ENCODE data around the gene GALNTL6.
"Not testable (repeated sequence)": the region's sequence is repeated elsewhere in the genome, so short reads cannot be mapped to it uniquely, and the experiment has no call there.

Gene GALNTL6

GRCh38 chr4:172871381-172871780, 1058.2 kb downstream of the GALNTL6 start:
- no peaks in the 10 kb centered on the region for H3K4me1 Mint-ChIP-seq (ENCODE audit: low read depth)
- H3K4me3 Mint-ChIP-seq, result no peak overlapping the region
- no peaks in the 10 kb centered on the region for H3K9me3 Mint-ChIP-seq
- intact Hi-C loops (cut with micrococcal nuclease), result no loop called here
- peaks cover 2% of the 10 kb centered on the region for H3K27me3 Mint-ChIP-seq
- no peaks in the 10 kb centered on the region for H3K36me3 Mint-ChIP-seq (ENCODE audit: low read depth)
- no peak overlapping the region for H3K27ac Mint-ChIP-seq

- H3K4me3 Mint-ChIP-seq, result no peak overlapping the region
- H3K27ac Mint-ChIP-seq, result no peak overlapping the region
- H3K27me3 Mint-ChIP-seq, result peaks cover 2% of the 10 kb centered on the region
- no peaks in the 10 kb centered on the region for H3K4me1 Mint-ChIP-seq (ENCODE audit: low read depth)
- H3K36me3 Mint-ChIP-seq (ENCODE audit: low read depth), result no peaks in the 10 kb centered on the region
- intact Hi-C loops (cut with micrococcal nuclease), result no loop called here
- H3K9me3 Mint-ChIP-seq, result no peaks in the 10 kb centered on the region
These were observed 1061.7 kb downstream of the GALNTL6 start for GRCh38 chr4:172874944-172875343.

DNA sequence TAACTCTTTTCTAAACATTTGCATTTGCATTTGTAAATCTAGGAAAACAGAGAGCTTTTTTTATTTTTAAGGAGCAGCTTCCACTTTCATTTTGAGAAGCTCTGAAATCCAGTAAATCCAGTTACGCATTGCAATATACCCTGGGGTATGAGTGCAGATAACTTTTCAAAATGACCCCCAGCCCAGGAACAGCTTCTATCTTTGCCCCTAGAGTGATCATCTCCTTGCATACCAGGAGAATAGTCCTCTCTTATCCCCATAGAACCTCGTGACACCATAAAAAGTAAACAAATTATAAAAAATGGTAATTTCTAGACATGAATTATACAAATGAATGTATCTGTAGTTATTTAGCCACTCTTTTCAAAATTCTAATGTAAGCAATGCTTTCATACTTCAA, 1063.2 kb downstream of the GALNTL6 start:
- no peaks in the 10 kb centered on the region for H3K4me1 Mint-ChIP-seq (ENCODE audit: low read depth)
- H3K9me3 Mint-ChIP-seq, result no peaks in the 10 kb centered on the region
- intact Hi-C loops (cut with micrococcal nuclease), result no loop called here
- no peak overlapping the region for H3K27ac Mint-ChIP-seq
- no peak overlapping the region for H3K4me3 Mint-ChIP-seq
- no peaks in the 10 kb centered on the region for H3K36me3 Mint-ChIP-seq (ENCODE audit: low read depth)
- peaks cover 2% of the 10 kb centered on the region for H3K27me3 Mint-ChIP-seq

GRCh38 chr4:172881645-172882044, 1068.4 kb downstream of the GALNTL6 start:
- H3K4me1 Mint-ChIP-seq (ENCODE audit: low read depth), result no peaks in the 10 kb centered on the region
- no peaks in the 10 kb centered on the region for H3K36me3 Mint-ChIP-seq (ENCODE audit: low read depth)
- intact Hi-C loops (cut with micrococcal nuclease), result no loop called here
- H3K27ac Mint-ChIP-seq, result no peak overlapping the region
- peaks cover 9% of the 10 kb centered on the region for H3K9me3 Mint-ChIP-seq
- no peak overlapping the region for H3K4me3 Mint-ChIP-seq
- H3K27me3 Mint-ChIP-seq, result no peaks in the 10 kb centered on the region

- H3K36me3 Mint-ChIP-seq (ENCODE audit: low read depth); intact Hi-C loops (cut with micrococcal nuclease); H3K4me1 Mint-ChIP-seq (ENCODE audit: low read depth); H3K9me3 Mint-ChIP-seq; H3K27me3 Mint-ChIP-seq; H3K27ac Mint-ChIP-seq; H3K4me3 Mint-ChIP-seq: not testable (repeated sequence)
These were observed 1074.2 kb downstream of the GALNTL6 start for GRCh38 chr4:172887358-172887757.

- no peak overlapping the region for H3K4me3 Mint-ChIP-seq
- H3K4me1 Mint-ChIP-seq (ENCODE audit: low read depth), result no peaks in the 10 kb centered on the region
- no peaks in the 10 kb centered on the region for H3K27me3 Mint-ChIP-seq
- H3K27ac Mint-ChIP-seq, result no peak overlapping the region
- peaks cover 9% of the 10 kb centered on the region for H3K9me3 Mint-ChIP-seq
- no peaks in the 10 kb centered on the region for H3K36me3 Mint-ChIP-seq (ENCODE audit: low read depth)
- intact Hi-C loops (cut with micrococcal nuclease), result no loop called here
These were observed 1074.8 kb downstream of the GALNTL6 start for GRCh38 chr4:172887959-172888358.

DNA sequence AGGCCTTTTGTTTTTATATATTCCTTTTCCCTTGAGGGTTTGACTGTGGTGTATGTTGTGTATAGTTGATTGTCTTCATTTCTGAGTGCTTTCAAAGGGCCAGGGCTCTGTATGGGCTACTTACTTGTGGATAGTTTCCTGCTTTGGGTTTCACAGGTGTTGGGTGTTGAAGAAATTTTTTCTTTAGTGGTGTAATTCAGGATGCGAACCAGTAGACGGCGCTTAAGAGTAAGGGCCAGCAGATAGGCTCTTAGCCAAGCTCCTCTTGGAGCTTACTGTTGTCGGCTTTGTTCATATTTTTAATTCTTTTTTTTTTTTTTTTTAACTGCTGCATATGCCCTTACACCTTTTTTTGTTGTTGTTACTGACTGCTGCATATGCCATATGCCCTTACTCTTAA, 1079.1 kb downstream of the GALNTL6 start:
- H3K36me3 Mint-ChIP-seq (ENCODE audit: low read depth), result no peaks in the 10 kb centered on the region
- no peak overlapping the region for H3K4me3 Mint-ChIP-seq
- peaks cover 13% of the 10 kb centered on the region for H3K9me3 Mint-ChIP-seq
- no peak overlapping the region for H3K27ac Mint-ChIP-seq
- H3K4me1 Mint-ChIP-seq (ENCODE audit: low read depth), result no peaks in the 10 kb centered on the region
- intact Hi-C loops (cut with micrococcal nuclease), result no loop called here
- H3K27me3 Mint-ChIP-seq, result no peaks in the 10 kb centered on the region

- no peak overlapping the region for H3K27ac Mint-ChIP-seq
- no peaks in the 10 kb centered on the region for H3K27me3 Mint-ChIP-seq
- H3K4me1 Mint-ChIP-seq (ENCODE audit: low read depth), result no peaks in the 10 kb centered on the region
- H3K36me3 Mint-ChIP-seq (ENCODE audit: low read depth), result no peaks in the 10 kb centered on the region
- peaks cover 13% of the 10 kb centered on the region for H3K9me3 Mint-ChIP-seq
- intact Hi-C loops (cut with micrococcal nuclease), result no loop called here
- no peak overlapping the region for H3K4me3 Mint-ChIP-seq
These were observed 1082.5 kb downstream of the GALNTL6 start for GRCh38 chr4:172895699-172896098.

- H3K27ac Mint-ChIP-seq, result no peak overlapping the region
- no peaks in the 10 kb centered on the region for H3K27me3 Mint-ChIP-seq
- H3K4me1 Mint-ChIP-seq (ENCODE audit: low read depth), result no peaks in the 10 kb centered on the region
- H3K36me3 Mint-ChIP-seq (ENCODE audit: low read depth), result no peaks in the 10 kb centered on the region
- H3K4me3 Mint-ChIP-seq, result no peak overlapping the region
- intact Hi-C loops (cut with micrococcal nuclease), result no loop called here
- H3K9me3 Mint-ChIP-seq, result peaks cover 13% of the 10 kb centered on the region
These were observed 1083.8 kb downstream of the GALNTL6 start for GRCh38 chr4:172897046-172897445.

GRCh38 chr4:172898715-172899114, 1085.5 kb downstream of the GALNTL6 start:
- Mint-ChIP-seq H3K27ac (no peak overlapping the region), H3K4me3 (no peak overlapping the region), H3K9me3 (peaks cover 13% of the 10 kb centered on the region), H3K27me3 (no peaks in the 10 kb centered on the region), H3K36me3 (ENCODE audit: low read depth) (no peaks in the 10 kb centered on the region), H3K4me1 (ENCODE audit: low read depth) (no peaks in the 10 kb centered on the region)
- intact Hi-C loops (cut with micrococcal nuclease), result no loop called here

DNA sequence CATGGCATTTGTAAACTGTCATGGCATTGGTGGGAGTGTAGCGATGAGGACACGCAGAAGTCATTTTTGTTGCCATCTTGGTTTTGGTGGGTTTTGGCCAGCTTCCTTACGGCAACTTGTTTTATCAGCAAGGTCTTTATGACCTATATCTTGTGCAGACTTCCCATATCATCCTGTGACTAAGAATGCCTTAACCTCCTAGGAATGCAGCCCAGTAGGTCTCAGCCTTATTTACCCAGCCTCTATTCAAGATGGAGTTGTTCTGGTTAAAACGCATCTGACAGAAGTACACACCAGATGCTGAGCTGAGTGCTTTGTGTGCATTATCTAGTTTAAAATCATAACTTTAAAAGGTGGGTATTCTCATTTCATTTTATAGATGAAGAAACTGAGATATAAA, 1086.7 kb downstream of the GALNTL6 start:
- intact Hi-C loops (cut with micrococcal nuclease), result no loop called here
- no peak overlapping the region for H3K4me3 Mint-ChIP-seq

GRCh38 chr4:172900900-172901299, 1087.7 kb downstream of the GALNTL6 start:
- Mint-ChIP-seq H3K4me3 (no peak overlapping the region), H3K36me3 (ENCODE audit: low read depth) (no peaks in the 10 kb centered on the region), H3K9me3 (peaks cover 4% of the 10 kb centered on the region), H3K4me1 (ENCODE audit: low read depth) (no peaks in the 10 kb centered on the region), H3K27me3 (no peaks in the 10 kb centered on the region), H3K27ac (no peak overlapping the region)
- intact Hi-C loops (cut with micrococcal nuclease), result no loop called here

More for the DNA sequence above, 1086.7 kb downstream of the GALNTL6 start:
- H3K36me3 Mint-ChIP-seq (ENCODE audit: low read depth), result no peaks in the 10 kb centered on the region
- peaks cover 13% of the 10 kb centered on the region for H3K9me3 Mint-ChIP-seq
- H3K4me1 Mint-ChIP-seq (ENCODE audit: low read depth), result no peaks in the 10 kb centered on the region
- no peaks in the 10 kb centered on the region for H3K27me3 Mint-ChIP-seq
- H3K27ac Mint-ChIP-seq, result no peak overlapping the region

- intact Hi-C loops (cut with micrococcal nuclease); H3K27ac Mint-ChIP-seq; H3K36me3 Mint-ChIP-seq (ENCODE audit: low read depth); H3K27me3 Mint-ChIP-seq; H3K4me3 Mint-ChIP-seq; H3K4me1 Mint-ChIP-seq (ENCODE audit: low read depth): not testable (repeated sequence)
- peaks cover 13% of the 10 kb centered on the region for H3K9me3 Mint-ChIP-seq
These were observed 1099.3 kb downstream of the GALNTL6 start for GRCh38 chr4:172912468-172912867.

GRCh38 chr4:172917403-172917802, 1104.2 kb downstream of the GALNTL6 start:
- H3K27ac Mint-ChIP-seq; H3K27me3 Mint-ChIP-seq; H3K4me3 Mint-ChIP-seq; intact Hi-C loops (cut with micrococcal nuclease); H3K36me3 Mint-ChIP-seq (ENCODE audit: low read depth); H3K4me1 Mint-ChIP-seq (ENCODE audit: low read depth): not testable (repeated sequence)
- peaks cover 21% of the 10 kb centered on the region for H3K9me3 Mint-ChIP-seq

- Mint-ChIP-seq H3K4me1 (ENCODE audit: low read depth) (no peaks in the 10 kb centered on the region), H3K4me3 (no peak overlapping the region), H3K36me3 (ENCODE audit: low read depth) (no peaks in the 10 kb centered on the region), H3K27ac (no peak overlapping the region), H3K9me3 (peaks cover 32% of the 10 kb centered on the region), H3K27me3 (no peaks in the 10 kb centered on the region)
- intact Hi-C loops (cut with micrococcal nuclease), result no loop called here
These were observed 1106.1 kb downstream of the GALNTL6 start for GRCh38 chr4:172919269-172919668.
